Endothelial cell of umbilical vein (primary cell): ENCODE measurements around the gene CPED1. TPM values are rescaled to one million over a fixed set of nuclear protein-coding genes. Genes with fewer than 3 reads are reported as not detected.

ENCODE experiments used
- BruUV-seq: library from RNA; stranded (reverse); fragments of 400-500 nt; replicated peaks from 2 replicates; lab custom pipeline; 2021; lab: Mats Ljungman, UMichigan
- CTCF ChIA-PET: fragments of 300-600, 350-600 bp; sonication (Branson Sonifier 250); formaldehyde crosslinking; loops from one replicate; lab custom pipeline; 2021; ENCODE audit warnings: antibody characterized with exemption, inconsistent platforms; lab: Charles Lee
- POLR2A ChIA-PET: fragments of 300-600, 350-600 bp; sonication (Branson Sonifier 250); formaldehyde crosslinking; loops from one replicate; lab custom pipeline; 2021; ENCODE audit warnings: antibody characterized with exemption, inconsistent platforms; lab: Charles Lee
- DNase-seq: peaks from one replicate; pipeline ENCODE4 v3.0.0-alpha.2; 2011; ENCODE audit warnings: low read depth, low spot score
- FAIRE-seq: peaks from 2 replicates; lab custom pipeline; 2011; peaks lifted over from hg19 to GRCh38; lab: Jason Lieb, UNC
- H2AFZ ChIP-seq: 2 replicates; pipeline ENCODE4 v1.6.0; 2012; ENCODE audit warnings: low read depth, low read length, control low read depth, inconsistent platforms
- H3K27ac ChIP-seq: 2 replicates; pipeline ENCODE4 v1.5.1; 2011; ENCODE audit warnings: low read depth, mild to moderate bottlenecking, control low read depth, low read length, moderate library complexity; ENCODE audit not compliant: insufficient read depth
- H3K27me3 ChIP-seq, 2 experiments: 2 replicates each; pipeline versions ENCODE4 v1.6.0 to v1.6.1; 2011; ENCODE audit warnings: low read length in 2 of 2, mixed read lengths in 1 of 2; ENCODE audit not compliant: control insufficient read depth in 2 of 2, insufficient read depth in 2 of 2
- H3K36me3 ChIP-seq, 2 experiments: 2 replicates in 1 of 2; 3 replicates in 1 of 2; pipeline ENCODE4 v1.5.1; 2011; ENCODE audit warnings: low read length in 2 of 2, mild to moderate bottlenecking in 1 of 2, moderate library complexity in 1 of 2; ENCODE audit not compliant: control insufficient read depth in 2 of 2, insufficient read depth in 2 of 2; ENCODE audit errors: extremely low read depth in 1 of 2
- H3K4me1 ChIP-seq: 3 replicates; pipeline ENCODE4 v1.5.1; 2011; ENCODE audit warnings: mild to moderate bottlenecking, low read length; ENCODE audit not compliant: control insufficient read depth, insufficient read depth; ENCODE audit errors: extremely low read depth
- H3K4me2 ChIP-seq: 2 replicates; pipeline ENCODE4 v1.6.1; 2011; ENCODE audit warnings: low read length, control low read depth, mixed read lengths; ENCODE audit not compliant: insufficient read depth
- H3K4me3 ChIP-seq, 3 experiments: fragments of 200-600 bp in 1 of 3; sonication (generic), shearing (Covaris generic) in 1 of 3; replicated peaks in 1 of 3; 2 replicates each; pipeline ENCODE4 v1.5.1; 2011 to 2016; ENCODE audit warnings: control low read depth in 3 of 3, low read length in 3 of 3, mild to moderate bottlenecking in 2 of 3, inconsistent platforms in 1 of 3, low read depth in 1 of 3, moderate library complexity in 1 of 3; ENCODE audit not compliant: insufficient read depth in 1 of 3
- H3K79me2 ChIP-seq: 2 replicates; pipeline ENCODE4 v1.6.0; 2012; ENCODE audit warnings: low read length, inconsistent platforms; ENCODE audit not compliant: control insufficient read depth, insufficient read depth
- H3K9ac ChIP-seq: replicated peaks from 2 replicates; pipeline ENCODE3; 2011; ENCODE audit warnings: low read length, control low read depth; ENCODE audit not compliant: insufficient read depth; ENCODE audit errors: extremely low read depth
- H3K9me1 ChIP-seq: replicated peaks from 3 replicates; pipeline ENCODE4 v1.6.0; 2011; ENCODE audit warnings: mild to moderate bottlenecking, low read length; ENCODE audit not compliant: control insufficient read depth, insufficient read depth; ENCODE audit errors: extremely low read depth
- H3K9me3 ChIP-seq: replicated peaks from 2 replicates; pipeline ENCODE4 v1.5.1; 2012; ENCODE audit warnings: low read length, inconsistent platforms; ENCODE audit not compliant: control insufficient read depth, insufficient read depth
- H4K20me1 ChIP-seq: replicated peaks from 2 replicates; pipeline ENCODE3; 2011; ENCODE audit warnings: mild to moderate bottlenecking, low read length; ENCODE audit not compliant: control insufficient read depth, insufficient read depth; ENCODE audit errors: extremely low read depth
- CTCF ChIP-seq, 2 donors: IDR thresholded peaks; 1 replicate in 1 of 2; 2 replicates in 1 of 2; pipeline ENCODE4 v1.5.1; 2011; ENCODE audit warnings: low read length in 2 of 2, mild to moderate bottlenecking in 2 of 2, moderate library complexity in 2 of 2, control low read depth in 1 of 2, inconsistent platforms in 1 of 2, low read depth in 1 of 2; ENCODE audit not compliant: insufficient read depth in 1 of 2; ENCODE audit errors: extremely low read depth in 1 of 2
- EZH2 ChIP-seq: IDR thresholded peaks from 2 replicates; pipeline ENCODE4 v1.6.1; 2012; ENCODE audit warnings: borderline replicate concordance, low read depth, mild to moderate bottlenecking, moderate library complexity, low read length, inconsistent platforms; ENCODE audit not compliant: severe bottlenecking
- FOS ChIP-seq: IDR thresholded peaks from 2 replicates; pipeline ENCODE4 v1.6.1; 2011; ENCODE audit warnings: mild to moderate bottlenecking, low read length, moderate library complexity, borderline replicate concordance; ENCODE audit not compliant: insufficient read depth
- GATA2 ChIP-seq: IDR thresholded peaks from 2 replicates; pipeline ENCODE4 v1.7.0; 2011; ENCODE audit warnings: low read depth, mild to moderate bottlenecking, moderate library complexity, mixed read lengths, low read length; ENCODE audit not compliant: insufficient read length, insufficient read depth
- JUN ChIP-seq: IDR thresholded peaks from 2 replicates; pipeline ENCODE4 v1.6.1; 2011; ENCODE audit warnings: borderline replicate concordance, low read depth; ENCODE audit not compliant: insufficient read length, insufficient read depth
- MYC ChIP-seq: IDR thresholded peaks from one replicate; pipeline ENCODE4 v1.6.1; 2011; ENCODE audit warnings: mild to moderate bottlenecking, low read depth, low read length
- POLR2A ChIP-seq: IDR thresholded peaks from 2 replicates; pipeline ENCODE4 v1.6.1; 2012; ENCODE audit warnings: low read depth, mild to moderate bottlenecking, control low read depth, low read length
- POLR2AphosphoS5 ChIP-seq: IDR thresholded peaks from 2 replicates; pipeline ENCODE4 v1.6.1; 2012; ENCODE audit warnings: low read depth, mild to moderate bottlenecking, control low read depth, low read length, moderate library complexity; ENCODE audit not compliant: insufficient read depth
- dilution Hi-C: fragments of 300-500 bp; cut with MboI; formaldehyde crosslinking; loops from one replicate; pipeline ENCODE4 v1.15.0; 2019; ENCODE audit warnings: low sequenced_read_pairs; ENCODE audit not compliant: extremely low pct_ligation_motif_present
- intact Hi-C: fragments of 100-400 bp; cut with micrococcal nuclease; formaldehyde crosslinking; loops from one replicate; pipeline ENCODE4 v1.10.0; 2022
- polyA plus RNA-seq, 4 experiments: library from polyadenylated mRNA; depleted of rRNA in 3 of 4; stranded (reverse) in 3 of 4; unstranded in 1 of 4; fragments of >200 nt; gene quantifications; 2 replicates each; pipeline versions ENCODE4 v1.2.1 to v1.2.3, GENCODE V29; 2011 to 2012; ENCODE audit warnings: missing spikeins in 1 of 4
- total RNA-seq: library from RNA; stranded (reverse); gene quantifications from 2 replicates; pipeline ENCODE4 v1.2.3, GENCODE V29; 2021
- TF ChIP-seq, protein P1 (sequence below): IDR thresholded peaks from 2 replicates; pipeline ENCODE4 v1.6.1; 2011; ENCODE audit not compliant: insufficient read depth, insufficient read length

Gene CPED1
- total and polyA plus RNA-seq, 2 donors (not counting 3 experiments of a cell fraction or from before 2014, with no cell fraction given), result 0.22 to 3.0 TPM

DNA sequence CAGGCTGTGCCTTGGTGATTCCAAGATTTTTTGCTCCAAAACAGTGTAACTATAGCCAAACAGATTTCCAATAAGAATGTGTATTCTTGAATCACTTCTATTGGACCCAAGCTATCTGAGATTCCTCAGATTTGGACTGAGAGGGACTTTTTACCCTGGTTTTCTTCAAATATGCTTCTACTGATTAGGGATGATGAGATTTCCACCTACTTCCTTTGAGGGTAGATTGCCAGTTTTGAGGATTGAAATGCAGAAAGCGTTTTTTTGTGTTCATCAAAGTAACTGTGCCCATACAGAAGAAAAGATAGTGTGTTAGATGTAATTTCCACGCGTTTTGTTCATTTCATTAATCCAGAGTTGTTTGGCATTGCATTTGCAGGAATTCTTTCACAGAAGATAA lies 144.9 kb downstream of the CPED1 start:
- H2AFZ ChIP-seq, result no peak overlapping the region
- no peaks in the 10 kb centered on the region for H3K9me1 ChIP-seq
- POLR2A ChIA-PET, result no interaction called here
- no peaks in the 10 kb centered on the region for H3K4me1 ChIP-seq
- H3K4me3 ChIP-seq, result no peak overlapping the region
- DNase-seq (no peak), FAIRE-seq (no peak)
- no TSS peak for BruUV-seq
- H3K36me3 ChIP-seq, result no peaks in the 10 kb centered on the region
- dilution Hi-C loops (no loop called here), intact Hi-C loops (no loop called here)
- CTCF ChIA-PET, result interaction anchor here (1.4 kb wide), 1 partner anchor 861 kb away, joined by 7 read pairs; no protein-coding TSS in a partner anchor
- H3K9me3 ChIP-seq, result no peaks in the 10 kb centered on the region
- TF ChIP-seq JUN, result no peak
- TF ChIP-seq EZH2, result no peak
- no peak for TF ChIP-seq CTCF (IDR thresholded peaks at IDR 0.05; ENCODE audit: extremely low read depth in 1 of 2, insufficient read depth in 1 of 2, low read depth in 1 of 2, low read length in 2 of 2)
- no peak for TF ChIP-seq FOS
- TF ChIP-seq POLR2AphosphoS5, result no peak
- TF ChIP-seq GATA2, result no peak
- no peak for TF ChIP-seq POLR2A
- TF ChIP-seq, protein P1, sequence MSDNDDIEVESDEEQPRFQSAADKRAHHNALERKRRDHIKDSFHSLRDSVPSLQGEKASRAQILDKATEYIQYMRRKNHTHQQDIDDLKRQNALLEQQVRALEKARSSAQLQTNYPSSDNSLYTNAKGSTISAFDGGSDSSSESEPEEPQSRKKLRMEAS, result no peak
- TF ChIP-seq MYC, result no peak
- H3K4me2 ChIP-seq, result no peak overlapping the region
- H4K20me1 ChIP-seq, result no peaks in the 10 kb centered on the region
- H3K27me3 ChIP-seq, result no peaks in the 10 kb centered on the region
- no peak overlapping the region for H3K27ac ChIP-seq
- no peak overlapping the region for H3K9ac ChIP-seq
- no peaks in the 10 kb centered on the region for H3K79me2 ChIP-seq
